ENCODE data around the gene USP36.

The USP36 gene

GRCh38 chr17:78821961-78822360 lies 18.7 kb downstream of the USP36 start:
- TF ChIP-seq CTCF (IDR thresholded peaks at IDR 0.05): no peak

GRCh38 chr17:78820841-78821240 lies 19.8 kb downstream of the USP36 start:
- no peak for TF ChIP-seq CTCF (IDR thresholded peaks at IDR 0.05)

- no peak for TF ChIP-seq CTCF (IDR thresholded peaks at IDR 0.05)
Measured at GRCh38 chr17:78819806-78820792, 20.5 kb downstream of the USP36 start.

GRCh38 chr17:78819402-78819801 lies 21.2 kb downstream of the USP36 start:
- no peak for TF ChIP-seq CTCF (IDR thresholded peaks at IDR 0.05)

GRCh38 chr17:78818932-78819331 lies 21.7 kb downstream of the USP36 start:
- no peak for TF ChIP-seq CTCF (IDR thresholded peaks at IDR 0.05)

- TF ChIP-seq CTCF (IDR thresholded peaks at IDR 0.05): no peak
Measured at GRCh38 chr17:78818152-78818846, 22.3 kb downstream of the USP36 start.

GRCh38 chr17:78817123-78817522 lies 23.5 kb downstream of the USP36 start:
- TF ChIP-seq CTCF (IDR thresholded peaks at IDR 0.05): no peak

All from LNCAP (cell line).